ENCODE data around the gene JAZF1.

DNA sequence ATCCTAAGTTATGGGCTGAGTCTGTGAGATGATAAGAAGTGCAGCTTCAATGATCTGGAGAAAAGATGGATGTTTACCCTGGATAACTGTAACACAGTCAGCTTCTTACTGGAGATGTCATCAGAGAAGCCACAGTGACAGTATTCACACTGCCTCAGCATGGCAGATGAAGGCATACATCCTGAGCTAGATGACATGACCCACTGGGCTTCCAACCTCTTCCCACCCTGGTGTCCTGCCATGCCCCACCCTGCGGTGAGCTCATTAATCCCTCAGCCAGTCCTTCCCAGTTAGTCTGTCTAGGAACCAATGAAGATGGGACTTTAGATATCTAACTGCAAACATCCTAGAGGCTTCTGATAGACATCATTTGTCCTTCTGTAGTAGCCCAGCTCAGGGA lies 226.8 kb downstream of the JAZF1 start:
- no peak for TF ChIP-seq EZH2phosphoT487 (IDR thresholded peaks at IDR 0.05; ENCODE audit: insufficient read depth, low read depth)
- no peak for TF ChIP-seq EZH2 (IDR thresholded peaks at IDR 0.05; ENCODE audit: insufficient read depth, poor library complexity, severe bottlenecking)

All from GM23248 (cell line).